ENCODE results near the gene VKORC1.
A peak's percentile ranks its signal among the peaks of the same experiment; 100 is the strongest.

- TF ChIP-seq CTCF (conservative IDR thresholded peaks at IDR 0.05) (peak; percentile 97), ZFX (IDR thresholded peaks at IDR 0.05) (0 out of 2 replicates have a peak, but pooled peaks have one; percentile 35)
These were observed 11.1 kb upstream of the VKORC1 start for GRCh38 chr16:31105677-31106213.

All from C4-2B (cell line).